Activated T-helper 1 cell treated with anti-CD3 and anti-CD28 coated beads, Interleukin-2, amount 50 U/mL, for 16 hours (primary cell): ENCODE data around the gene PPP2R2C.

Source experiments
- DNase-seq, 2 donors: peaks; one replicate each; pipeline ENCODE4 v3.0.0-alpha.2; 2020; ENCODE audit warnings: low read depth in 1 of 2, low spot score in 1 of 2

Gene PPP2R2C

DNA sequence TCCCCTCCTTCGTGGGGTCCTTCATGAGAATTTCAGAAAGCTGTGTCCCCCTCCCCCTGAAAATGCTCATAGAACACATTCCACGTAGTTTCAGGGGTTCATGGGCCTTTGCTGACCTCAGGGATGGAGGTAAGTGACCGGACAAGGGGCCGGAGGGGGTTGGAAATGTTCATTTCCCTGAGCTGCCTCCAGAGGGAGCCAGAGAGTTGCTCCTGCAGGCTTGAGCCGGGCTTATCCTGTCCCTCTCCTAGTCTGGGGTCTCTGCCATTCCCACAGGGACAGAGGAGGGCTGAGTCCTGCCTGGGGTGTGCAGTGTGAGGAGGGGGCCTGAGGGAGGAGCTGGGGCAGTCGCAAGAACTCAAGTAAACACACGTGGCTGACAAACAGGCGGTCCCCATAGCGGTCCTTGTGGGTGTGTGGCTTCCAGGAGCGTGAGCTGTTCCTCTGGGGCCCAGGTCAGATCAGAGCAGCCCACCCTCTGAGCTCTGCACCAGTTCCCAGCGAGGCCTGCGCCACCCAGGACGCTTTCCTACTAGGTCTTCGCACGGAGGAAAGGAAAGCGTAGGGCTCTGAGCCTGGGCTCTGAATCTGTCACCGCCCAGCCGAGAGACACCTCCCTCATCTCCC, 140.3 kb downstream of the PPP2R2C start:
- no peak for DNase-seq

DNA sequence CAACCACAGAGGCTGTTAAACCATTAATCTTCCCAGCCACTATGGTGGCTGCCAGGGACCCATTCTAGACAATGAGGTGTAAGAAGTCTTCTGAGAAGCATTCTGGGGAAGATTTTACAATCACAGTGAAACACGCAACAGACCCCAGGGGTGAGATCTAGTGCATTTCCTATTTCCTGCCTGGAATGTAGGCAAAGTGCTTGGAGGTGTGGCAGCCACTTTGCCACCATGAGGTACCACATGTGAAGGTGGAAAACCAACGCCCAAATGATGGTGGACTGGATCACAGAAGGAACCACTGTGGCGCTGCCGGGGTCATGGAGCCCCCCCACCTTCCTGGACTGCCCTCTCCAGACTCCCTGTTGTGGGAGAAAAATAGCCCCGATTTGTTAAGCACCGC, 140.9 kb downstream of the PPP2R2C start:
- no peak for DNase-seq

DNA sequence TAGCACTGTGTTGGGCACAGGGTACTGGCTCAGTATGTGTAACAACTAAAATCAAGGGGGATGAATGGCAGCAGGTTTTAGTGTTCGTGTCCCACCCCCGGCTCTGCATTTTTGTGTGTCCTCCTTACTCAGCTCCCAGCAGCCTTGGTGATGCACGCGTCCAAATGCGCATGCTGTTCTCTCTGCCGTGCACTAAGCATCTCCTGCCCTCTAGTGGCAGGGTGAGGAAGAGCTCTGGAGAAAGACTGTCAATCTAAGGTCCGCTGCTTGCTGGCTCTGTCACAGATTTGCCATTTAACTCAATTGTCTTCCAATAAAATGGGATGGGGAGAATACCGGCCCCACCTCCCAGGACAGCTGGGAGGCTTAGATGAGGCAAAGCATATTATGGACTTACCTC, 141.4 kb downstream of the PPP2R2C start:
- DNase-seq: no peak

DNA sequence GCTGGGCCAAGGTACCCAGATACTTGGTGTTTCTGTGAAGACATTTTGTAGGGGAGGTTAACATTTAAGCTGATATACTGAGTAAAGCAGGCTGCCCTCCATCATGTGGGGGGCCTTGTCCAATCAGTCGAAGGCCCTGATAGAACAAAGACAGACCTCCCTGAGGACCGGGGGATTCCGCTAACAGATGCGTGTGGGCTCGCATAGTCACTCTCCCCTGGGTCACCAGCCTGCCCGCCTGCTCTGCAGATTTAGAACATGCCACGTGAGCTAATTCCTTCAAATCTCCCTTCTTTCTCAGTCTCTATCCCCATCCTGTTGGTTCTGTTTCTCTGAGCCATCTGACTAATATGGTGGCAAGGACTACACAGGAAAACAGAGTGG, 142.0 kb downstream of the PPP2R2C start:
- DNase-seq: no peak

DNA sequence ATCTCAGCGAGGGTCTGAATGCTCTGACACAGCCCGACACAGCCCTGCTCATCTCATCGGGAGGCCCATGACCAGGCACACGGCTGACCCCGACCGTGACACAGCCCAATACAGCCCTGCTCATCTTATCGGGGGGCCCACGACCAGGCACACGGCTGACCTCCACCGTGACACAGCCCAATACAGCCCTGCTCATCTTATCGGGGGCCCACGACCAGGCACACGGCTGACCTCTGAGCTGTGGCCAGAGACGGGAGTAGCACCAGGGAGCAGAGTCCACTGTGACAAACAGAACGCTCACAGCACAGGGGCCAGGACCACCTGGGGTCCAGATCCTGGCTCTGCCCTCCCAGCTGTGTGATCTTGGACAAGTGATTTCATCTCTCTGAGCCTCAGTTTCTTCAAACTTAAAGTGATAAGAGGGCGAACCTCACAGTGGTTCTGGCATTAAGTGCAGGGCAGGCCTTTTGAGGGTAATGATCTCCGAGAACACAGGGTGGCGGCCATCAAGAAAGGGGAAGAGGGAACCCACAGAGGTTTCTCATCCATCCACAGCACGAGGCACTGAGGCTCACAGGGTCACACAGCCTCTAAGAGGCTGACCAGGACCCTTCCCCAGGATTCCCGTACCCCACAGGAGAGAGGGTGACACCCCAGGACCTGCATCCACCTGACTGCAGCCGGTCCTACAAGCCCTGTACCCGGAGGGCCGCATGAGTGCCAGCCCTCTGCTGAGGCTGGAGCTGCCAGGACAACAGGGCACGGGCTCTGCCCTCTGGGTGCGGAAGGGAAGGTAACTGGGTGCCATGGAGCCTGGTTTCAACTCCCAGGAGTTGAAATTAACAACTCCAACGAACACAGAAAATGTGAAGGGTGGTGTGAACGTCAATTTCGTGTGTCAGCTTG, 142.7 kb downstream of the PPP2R2C start:
- DNase-seq: no peak

DNA sequence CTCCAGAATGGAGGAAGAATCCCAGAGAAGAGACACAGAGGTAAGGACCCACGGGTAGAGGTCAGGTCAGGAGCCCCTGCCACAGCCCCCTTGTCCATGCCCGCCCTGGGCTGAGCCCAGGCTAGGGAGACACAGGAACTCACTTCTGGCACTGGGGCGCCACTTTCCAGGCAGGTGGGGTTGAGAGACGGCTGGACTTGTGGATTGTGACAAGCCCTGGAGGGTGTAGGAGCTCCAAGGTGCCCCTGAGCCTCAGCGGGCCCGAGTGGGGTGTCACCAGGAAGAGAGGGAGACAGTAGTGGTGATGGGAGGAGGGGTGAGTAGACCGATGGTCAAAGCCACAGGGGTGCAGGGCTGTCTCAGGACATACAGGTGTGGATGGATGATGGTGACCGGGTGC, 143.9 kb downstream of the PPP2R2C start:
- no peak for DNase-seq

DNA sequence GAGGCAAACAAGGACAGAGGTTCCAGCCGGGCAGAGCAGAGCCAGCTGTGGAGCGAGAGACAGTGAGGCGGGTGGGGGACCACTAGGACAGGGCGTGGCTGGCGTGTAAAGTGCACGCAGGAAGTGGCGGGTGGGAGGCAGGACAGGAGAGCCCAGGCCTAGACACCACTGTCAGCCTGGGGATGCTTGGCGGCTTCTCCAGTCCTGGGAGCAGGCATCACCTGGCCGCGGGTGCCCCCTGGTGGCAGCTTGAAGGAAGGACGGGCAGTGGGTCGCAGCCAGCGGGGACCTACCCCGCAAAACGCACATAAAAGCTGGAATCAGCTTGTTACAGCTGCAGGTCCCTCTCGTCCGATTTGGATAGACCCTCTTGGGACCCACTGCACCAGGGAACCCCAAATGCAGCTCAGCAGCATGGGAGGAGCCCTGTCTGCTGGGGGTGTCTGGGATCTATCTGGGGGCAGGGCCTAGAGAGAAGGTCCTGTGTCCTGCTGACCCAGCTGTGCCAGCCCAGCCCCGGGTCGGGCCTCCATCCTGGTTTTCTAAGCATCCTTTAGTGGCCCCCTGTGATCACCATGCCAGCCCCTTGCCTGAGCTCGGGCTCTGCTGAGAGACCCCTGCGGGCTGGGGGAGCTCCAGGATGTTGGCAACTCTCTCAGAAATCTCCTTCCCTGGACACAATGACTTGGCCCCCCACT, 145.0 kb downstream of the PPP2R2C start:
- DNase-seq: peak; percentile 60 to 69

DNA sequence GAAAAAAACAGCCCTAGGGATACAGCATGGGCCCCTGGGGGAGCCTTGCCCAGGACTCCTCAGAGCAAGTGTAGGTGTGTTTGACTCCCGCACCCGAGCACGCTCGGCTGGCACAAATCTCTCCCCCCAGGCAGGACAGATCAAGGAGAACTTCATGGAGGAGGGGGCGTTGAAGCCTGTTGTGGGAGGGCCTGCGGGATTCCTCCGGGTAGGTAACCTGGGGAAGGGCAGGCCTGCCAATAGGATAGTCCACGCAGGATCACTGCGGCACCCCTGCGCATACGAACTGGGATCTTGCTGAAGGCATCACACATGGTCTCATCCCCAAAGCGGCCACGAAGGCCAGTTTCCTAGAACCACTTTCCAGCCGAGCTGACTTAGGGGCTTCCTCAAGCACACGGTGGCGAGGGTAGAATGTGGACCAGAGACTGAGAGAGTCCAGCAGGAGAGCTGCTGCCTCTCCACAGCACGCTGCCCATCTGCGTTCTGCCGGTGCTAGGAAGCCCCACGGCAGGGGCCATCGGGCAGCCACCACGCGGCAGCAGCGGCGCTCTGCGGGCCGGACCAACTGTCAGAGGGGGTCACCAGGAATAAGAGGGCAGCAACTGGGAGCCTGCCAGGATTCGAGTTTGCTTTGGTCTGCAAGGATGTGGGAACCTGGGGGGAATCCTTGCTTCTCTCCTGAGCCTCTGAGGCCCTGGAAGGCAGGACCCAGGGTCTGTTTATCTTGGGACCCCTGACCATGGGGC, 145.9 kb downstream of the PPP2R2C start:
- no peak for DNase-seq

DNA sequence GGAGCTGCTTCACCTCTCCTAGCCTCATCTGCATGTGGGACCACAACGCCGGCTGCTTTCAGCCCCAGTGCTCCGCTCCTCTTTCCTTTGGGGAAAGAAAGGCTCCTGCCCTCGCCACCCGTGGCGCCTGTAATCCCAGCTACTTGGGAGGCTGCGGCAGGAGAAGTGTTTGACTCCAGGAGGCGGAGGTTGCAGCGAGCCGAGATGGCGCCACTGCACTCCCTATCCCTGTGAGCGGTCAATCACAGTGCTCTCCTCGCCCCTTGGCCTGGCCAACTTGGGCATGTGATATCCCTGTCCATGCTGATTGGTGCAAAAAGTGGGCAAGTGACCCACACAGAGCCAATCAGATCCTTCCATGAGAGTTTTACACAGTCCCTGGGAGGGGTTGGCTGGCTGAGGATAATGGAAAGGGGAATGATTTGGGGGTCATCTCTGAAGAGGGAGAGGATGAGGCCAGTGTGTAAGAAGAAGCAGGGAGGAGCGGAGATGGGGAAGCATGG, 146.6 kb downstream of the PPP2R2C start:
- no peak for DNase-seq

DNA sequence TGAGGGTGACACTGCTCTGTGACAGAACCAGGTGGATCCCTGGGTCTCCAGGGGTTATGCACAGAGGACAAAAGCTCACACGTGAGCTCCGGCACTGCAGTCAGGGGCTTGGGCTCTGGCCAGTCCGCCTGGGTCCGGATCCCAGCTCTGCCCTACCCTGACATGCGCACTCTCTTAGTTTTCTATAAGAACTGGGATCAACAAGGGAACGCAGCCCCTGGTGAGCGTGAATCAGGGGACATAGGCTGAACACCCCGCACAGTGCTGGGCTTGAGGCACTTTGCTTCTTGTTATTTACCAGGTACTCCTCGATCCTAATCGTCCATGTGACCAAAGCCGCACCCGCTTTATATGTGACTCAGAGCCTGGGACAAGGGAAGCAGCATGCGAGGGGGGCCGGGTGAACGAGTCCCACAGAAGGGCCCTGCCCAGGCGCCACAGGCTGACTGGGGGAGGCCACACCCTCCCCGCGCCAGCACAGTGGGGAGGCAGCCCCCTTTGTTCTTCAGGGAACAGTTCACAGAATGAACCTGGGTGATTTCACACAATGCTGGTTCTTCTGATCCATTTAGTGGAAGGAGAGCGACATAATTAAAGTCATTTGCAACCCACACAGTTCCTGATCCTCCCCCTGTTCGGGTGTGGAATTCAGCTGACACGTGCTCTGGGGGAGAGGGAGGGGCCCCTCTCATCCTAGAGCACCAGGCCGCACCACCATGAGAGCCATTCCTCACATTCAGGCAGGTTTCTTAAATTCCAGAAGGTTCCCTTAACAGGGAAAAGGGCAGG, 147.2 kb downstream of the PPP2R2C start:
- no peak for DNase-seq

DNA sequence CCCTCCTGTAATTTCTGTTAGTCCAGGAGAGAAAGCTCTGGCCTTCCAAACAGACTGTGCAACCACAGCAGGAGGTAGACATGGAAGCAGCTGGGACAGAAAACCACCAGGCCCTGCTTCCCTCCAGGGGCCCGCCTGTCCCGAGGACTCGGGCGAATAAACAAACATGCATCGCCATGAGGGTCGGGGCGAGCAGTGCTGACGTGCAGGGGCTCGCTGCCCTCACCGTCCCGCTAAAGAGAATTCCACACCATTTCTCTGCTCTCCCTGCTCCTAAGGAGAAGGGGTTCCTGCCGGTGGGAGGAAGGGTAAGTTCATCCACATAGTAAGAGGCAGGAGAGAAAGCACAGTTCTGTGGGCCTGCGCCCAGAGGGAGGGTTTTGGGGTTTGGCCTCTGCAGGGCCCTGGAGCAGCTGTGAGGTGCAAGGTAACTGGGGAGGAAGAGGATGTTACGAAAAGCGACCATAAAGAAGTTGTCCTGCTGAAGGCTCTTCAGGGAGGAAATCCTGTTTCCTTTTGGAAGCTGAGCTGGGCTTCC, 147.9 kb downstream of the PPP2R2C start:
- DNase-seq: no peak

DNA sequence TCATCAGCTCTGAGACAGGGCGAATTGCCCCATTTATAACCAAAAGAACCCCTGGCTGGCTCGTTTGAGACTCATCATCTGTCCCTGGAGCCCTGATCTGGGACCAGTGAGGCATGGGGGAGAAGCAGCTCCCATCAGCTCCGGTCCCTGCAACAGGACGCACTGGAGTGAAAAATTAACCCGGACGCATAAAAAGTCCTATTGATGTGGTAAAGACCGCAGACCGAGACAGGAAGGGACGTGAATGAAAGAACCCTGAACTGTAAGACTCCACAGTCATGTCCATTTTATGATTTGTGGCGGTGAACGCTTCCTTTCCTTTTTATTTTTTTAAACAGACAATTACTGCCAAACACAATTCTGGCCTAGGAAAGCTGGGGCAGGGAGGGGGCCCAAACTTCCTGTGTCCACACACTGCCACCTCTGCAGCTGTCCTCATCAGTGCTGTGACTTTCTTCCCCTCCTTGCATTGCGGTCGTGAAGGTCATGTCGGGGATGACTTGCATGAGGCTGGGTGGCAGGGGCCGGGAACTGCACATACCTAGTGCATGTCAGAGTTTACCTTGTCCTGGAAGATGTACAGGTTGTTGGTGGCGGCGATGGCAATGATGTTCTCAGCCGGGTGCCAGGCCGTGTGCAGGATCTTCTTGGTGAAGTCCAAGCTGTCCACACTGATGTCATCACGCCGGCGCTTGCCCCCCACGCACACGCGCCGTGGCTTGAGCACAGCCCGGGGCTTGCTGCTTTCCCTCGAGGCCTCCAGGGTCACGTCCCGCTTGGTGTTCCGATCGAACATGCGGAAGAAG, 149.4 kb downstream of the PPP2R2C start:
- DNase-seq: no peak

DNA sequence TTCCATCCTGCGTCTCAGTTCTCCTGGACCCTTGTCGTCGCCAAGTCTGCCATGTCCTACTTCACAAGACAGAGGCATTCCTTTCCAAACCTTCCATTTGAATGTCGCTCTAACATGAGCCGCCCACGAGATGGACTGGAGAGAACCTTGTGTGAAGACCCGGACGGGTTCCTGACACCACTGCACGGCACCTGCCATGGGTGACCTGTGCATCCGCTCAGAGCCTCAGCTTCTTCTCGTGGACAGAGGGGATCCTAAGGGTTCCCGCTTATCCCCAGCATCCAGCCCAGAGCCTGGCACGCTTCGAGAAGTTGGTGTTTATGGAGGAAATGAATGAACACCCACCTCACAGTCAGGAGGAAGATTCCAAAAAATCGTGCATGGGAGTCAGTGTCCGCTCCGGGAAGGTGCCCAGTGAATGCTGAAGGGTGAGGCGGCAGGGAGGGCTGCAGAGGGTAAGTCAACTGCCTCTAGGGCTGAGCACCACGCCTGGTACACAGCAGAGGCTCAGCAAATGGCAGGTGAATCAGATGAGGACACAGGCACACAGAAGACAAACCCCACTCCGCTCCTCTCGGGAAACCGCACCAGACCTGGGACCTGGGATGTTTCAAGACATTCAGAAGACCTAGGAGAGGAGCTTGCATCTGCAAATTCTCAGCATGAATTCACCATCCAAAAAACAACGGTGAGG, 150.2 kb downstream of the PPP2R2C start:
- no peak for DNase-seq

DNA sequence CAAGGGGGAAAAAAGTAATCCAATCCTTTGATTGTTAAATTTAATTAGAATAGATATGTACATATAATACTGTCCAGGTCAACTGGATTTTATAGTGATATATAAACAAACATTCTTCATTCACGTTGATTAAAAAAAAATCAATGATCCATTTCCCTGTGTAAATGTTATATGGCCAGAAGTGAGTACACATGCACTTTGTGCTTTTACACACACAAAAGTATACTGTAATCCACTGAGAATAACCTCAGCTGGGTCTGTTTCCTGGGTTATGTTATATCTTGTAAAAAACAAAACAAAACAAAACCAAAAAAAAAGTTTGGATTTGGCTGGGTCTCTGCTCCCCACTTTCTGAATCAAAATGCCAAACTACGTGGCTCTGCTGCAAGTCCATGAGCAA, 151.1 kb downstream of the PPP2R2C start:
- no peak for DNase-seq

DNA sequence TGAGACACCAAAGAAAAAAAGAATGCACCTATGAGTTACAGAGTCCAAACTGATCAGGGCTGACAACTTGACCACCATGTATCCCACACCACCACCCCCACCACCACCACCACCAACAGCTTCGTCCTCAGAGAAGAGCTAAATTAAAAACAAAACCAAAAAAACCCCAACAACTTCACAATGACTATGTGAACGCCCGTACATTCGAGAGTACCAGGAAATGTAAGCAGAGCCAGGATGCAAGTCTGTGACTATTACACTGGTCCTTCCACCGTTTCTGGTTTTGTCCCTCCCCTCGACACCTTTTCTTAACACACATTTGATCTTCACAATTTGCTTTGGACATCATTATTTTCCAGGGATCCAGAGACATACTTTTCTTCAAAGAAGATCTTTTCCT, 151.8 kb downstream of the PPP2R2C start:
- no peak for DNase-seq

DNA sequence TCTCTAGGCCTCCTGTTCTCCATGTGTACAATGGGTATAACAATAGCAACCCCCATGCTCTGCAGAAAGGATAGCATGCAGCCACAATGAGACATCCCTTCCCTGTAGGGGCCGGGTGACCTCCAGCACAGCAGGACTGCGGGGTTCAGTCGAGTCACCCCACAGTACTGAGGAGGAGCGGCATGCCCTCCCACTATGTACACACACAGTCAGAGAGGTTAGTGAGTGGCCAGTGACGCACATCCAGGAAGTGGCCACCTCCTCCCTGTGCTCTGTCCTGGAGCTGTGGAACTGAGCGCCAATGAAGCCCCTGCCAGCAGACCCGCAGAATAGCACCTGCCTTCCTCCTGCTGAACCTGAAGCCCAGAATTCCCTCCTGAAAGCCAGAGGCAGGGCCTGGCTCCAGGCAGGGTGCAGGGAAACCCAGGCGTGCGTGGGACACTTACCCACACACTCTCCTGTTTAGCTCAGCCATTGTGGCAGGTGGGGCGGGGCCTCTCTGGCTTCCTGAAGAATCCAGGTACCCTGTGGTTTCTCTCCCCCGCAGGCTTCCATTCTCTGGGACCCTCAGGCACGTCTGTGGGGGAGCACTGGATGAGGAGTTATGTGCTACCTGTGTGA, 152.8 kb downstream of the PPP2R2C start:
- DNase-seq: no peak

DNA sequence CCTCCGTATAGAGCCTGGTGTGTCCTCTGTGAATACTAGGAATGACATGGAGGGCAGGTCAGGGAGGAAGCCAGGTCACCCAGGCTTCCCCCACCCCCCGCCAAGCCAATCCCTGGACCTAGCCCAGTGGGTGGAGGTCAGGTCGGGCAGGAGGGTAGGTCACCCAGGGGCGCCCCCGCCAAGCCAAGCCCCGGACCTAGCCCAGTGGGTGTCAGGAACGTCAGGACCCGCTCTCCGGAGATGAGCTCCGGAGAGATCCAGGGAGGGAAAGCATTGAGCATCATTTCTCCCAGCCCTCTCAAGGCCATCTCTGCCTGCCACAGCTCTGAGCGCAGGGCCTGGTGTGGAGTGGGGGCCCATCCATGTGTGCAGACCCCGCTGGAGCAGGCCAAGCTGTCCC, 154.2 kb downstream of the PPP2R2C start:
- no peak for DNase-seq

DNA sequence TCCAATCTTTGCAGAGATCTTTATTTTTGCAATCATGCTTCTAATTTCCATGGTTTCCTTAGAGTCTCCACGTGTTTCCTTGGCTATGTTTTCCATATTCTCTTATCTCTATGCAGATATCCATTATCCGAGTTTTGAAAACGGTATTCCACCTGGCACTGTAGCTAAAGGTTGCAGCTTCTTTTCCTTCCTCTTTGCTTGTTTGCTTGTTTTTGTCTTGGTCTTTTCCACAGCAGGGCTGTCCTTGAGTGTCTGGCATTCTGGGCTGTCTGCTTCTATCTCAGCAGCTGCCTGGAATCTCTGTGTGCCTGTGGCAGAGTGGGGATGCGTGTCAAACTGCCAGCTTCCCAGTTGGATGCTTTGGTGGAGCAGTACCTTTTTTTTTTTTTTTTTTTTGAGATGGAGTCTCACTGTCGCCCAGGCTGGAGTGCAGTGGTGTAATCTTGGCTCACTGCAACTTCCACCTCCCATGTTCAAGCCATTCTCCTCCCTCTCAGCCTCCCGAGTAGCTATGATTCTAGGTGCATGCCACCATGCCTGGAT, 155.9 kb downstream of the PPP2R2C start:
- DNase-seq: no peak
